Effector memory CD8-positive, alpha-beta T cell (primary cell): ENCODE measurements around the gene PPP2CA.

ENCODE experiments used
- ATAC-seq: fragments of 150-1000 bp; cut with Tn5 transposase; replicated peaks from 2 replicates; pipeline ENCODE4 v1.10.0; 2021; ENCODE audit warnings: mild to moderate bottlenecking, moderate library complexity
- DNase-seq, 3 experiments: peaks; one replicate each; pipeline ENCODE4 v3.0.0; 2021
- H3K27ac Mint-ChIP-seq, 2 donors: one replicate each; pipeline ENCODE4 v1.8.0; 2022; ENCODE audit warnings: mild to moderate bottlenecking in 2 of 2, mixed read lengths in 2 of 2, moderate library complexity in 2 of 2
- H3K27me3 Mint-ChIP-seq, 2 donors: one replicate each; pipeline ENCODE4 v1.8.0; 2022; ENCODE audit warnings: mixed read lengths in 2 of 2
- H3K36me3 Mint-ChIP-seq: one replicate; pipeline ENCODE4 v1.8.0; 2022; ENCODE audit warnings: mild to moderate bottlenecking, moderate library complexity, mixed read lengths; ENCODE audit not compliant: insufficient read depth
- H3K4me1 Mint-ChIP-seq, 2 donors: one replicate each; pipeline ENCODE4 v1.8.0; 2022; ENCODE audit warnings: low read depth in 2 of 2, mixed read lengths in 2 of 2
- H3K4me3 Mint-ChIP-seq, 2 donors: one replicate each; pipeline ENCODE4 v1.8.0; 2022; ENCODE audit warnings: mild to moderate bottlenecking in 2 of 2, mixed read lengths in 2 of 2, moderate library complexity in 2 of 2
- H3K9me3 Mint-ChIP-seq, 2 donors: one replicate each; pipeline ENCODE4 v1.8.0; 2022; ENCODE audit warnings: mixed read lengths in 2 of 2

Gene PPP2CA

DNA sequence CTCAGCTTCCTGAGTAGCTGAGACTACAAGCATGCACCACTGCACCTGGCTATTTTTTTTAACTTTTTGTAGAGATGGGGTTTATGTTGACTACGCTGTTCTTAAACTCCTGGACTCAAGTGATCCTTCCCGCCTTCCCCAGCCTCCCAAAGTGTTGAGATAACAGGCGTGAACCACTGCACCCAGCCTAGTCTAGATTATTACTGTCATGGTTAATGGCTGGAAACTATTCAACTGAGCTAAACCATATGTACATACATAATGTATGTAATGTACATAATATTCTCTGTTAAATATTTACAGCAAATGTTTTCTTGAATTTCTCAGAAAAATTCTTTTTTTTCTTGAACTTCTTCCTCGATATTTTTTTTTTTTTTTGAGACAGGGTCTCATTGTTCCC is 21.3 kb downstream of the PPP2CA start:
- ATAC-seq (no peak), DNase-seq (no peak)
- Mint-ChIP-seq H3K27me3 (no peaks in the 10 kb centered on the region), H3K4me1 (peaks cover 20 to 30% of the 10 kb centered on the region in 2 donors), H3K9me3 (no peaks in the 10 kb centered on the region), H3K27ac (peak overlapping the region in 1 of 2 donors; percentile 71), H3K4me3 (no peak overlapping the region), H3K36me3 (peaks cover 73% of the 10 kb centered on the region)

DNA sequence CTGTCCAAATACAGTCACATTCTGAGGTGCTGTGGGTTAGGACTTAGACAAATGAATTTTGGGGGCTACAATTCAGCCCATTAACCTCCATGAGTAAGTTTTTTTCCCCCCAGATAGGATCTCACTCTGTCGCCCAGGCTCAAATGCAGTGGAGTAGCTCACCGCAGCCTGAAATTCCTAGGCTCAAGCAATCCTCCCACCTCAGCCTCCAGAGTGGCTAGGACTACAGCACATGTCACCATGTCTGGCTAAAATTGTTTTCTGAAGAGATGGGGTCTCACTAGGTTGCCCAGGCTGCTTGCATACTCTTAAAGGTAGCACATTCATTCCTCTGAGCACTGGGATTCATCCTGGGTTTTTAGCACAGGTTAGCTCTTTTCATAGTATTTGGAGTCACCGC is 22.2 kb downstream of the PPP2CA start:
- H3K4me3 Mint-ChIP-seq = no peak overlapping the region
- DNase-seq (no peak), ATAC-seq (no peak)
- H3K36me3 Mint-ChIP-seq = peaks cover 79% of the 10 kb centered on the region
- no peaks in the 10 kb centered on the region for H3K9me3 Mint-ChIP-seq
- peaks cover 14 to 22% of the 10 kb centered on the region in 2 donors for H3K4me1 Mint-ChIP-seq
- no peaks in the 10 kb centered on the region for H3K27me3 Mint-ChIP-seq
- H3K27ac Mint-ChIP-seq = peak overlapping the region in 1 of 2 donors; percentile 71

DNA sequence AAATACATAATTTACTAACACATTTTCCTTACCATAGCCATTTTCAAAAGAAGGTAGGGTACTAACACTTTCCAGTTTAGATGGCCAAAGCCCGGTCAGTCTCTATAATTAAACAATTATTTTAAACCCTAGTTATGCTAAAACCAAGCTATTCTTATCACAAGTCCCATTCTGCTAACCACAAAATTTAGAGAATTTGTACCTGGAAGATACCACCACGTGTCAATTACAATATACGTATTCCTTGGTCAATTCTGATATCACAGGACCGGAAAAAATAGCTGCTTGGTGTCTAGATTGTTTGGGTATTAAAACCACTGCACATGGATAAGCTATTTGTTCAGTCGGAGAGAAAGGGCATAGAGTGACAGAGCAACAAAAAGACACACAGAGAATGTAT is 30.2 kb downstream of the PPP2CA start:
- no peak for ATAC-seq
- DNase-seq = no peak
- Mint-ChIP-seq H3K4me3 (no peak overlapping the region), H3K36me3 (peaks cover 86% of the 10 kb centered on the region), H3K27ac (peak overlapping the region; percentile 53 to 62), H3K9me3 (no peaks in the 10 kb centered on the region), H3K27me3 (no peaks in the 10 kb centered on the region), H3K4me1 (peaks cover 0 to 3% of the 10 kb centered on the region in 2 donors)

DNA sequence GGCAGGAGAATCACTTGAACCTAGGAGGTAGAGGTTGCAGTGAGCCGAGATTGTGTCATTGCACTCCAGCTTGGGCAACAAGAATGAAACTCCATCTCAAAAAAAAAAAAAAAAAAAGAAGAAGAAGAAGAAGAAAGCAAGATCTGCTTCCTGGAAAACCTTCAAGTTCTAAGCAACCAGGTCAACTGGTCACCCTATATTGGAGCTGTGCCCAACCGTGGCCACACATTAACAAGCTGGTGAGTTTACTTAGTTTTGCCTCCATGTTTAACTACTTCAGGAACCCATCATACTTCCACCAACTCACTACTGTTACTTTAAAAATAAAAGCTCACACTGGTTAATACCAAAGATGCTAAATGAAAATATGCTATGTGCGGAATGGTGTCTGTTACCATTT is 36.8 kb downstream of the PPP2CA start:
- Mint-ChIP-seq H3K9me3 (no peaks in the 10 kb centered on the region), H3K27ac (no peak overlapping the region)
- DNase-seq = no peak

DNA sequence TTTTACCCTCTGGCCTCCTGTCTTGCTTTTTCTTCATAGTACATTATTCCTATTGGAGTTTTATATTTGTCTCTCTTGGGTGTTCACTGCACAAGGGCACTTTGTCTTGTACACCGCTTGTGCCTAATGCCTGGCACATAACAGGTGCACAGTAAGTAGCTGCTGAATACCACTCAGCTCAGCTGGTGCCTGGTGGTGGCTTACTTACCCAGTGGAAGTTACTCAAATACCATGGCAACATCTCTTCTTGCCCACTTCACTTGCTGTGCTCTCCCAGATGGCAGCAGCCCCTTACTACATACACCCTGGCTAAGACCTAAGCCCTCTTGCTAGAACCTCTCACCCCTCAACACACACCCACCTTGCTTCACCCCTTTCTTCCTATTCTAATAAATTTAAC is 37.8 kb downstream of the PPP2CA start:
- DNase-seq (no peak), ATAC-seq (no peak)
- Mint-ChIP-seq H3K27ac (no peak overlapping the region), H3K9me3 (no peaks in the 10 kb centered on the region), H3K4me3 (no peak overlapping the region), H3K36me3 (peaks cover 22% of the 10 kb centered on the region), H3K4me1 (no peaks in the 10 kb centered on the region), H3K27me3 (no peaks in the 10 kb centered on the region)

More for the DNA sequence above, 36.8 kb downstream of the PPP2CA start:
- Mint-ChIP-seq H3K27me3 (no peaks in the 10 kb centered on the region), H3K4me3 (no peak overlapping the region), H3K36me3 (peaks cover 30% of the 10 kb centered on the region), H3K4me1 (no peaks in the 10 kb centered on the region)
- ATAC-seq = no peak

DNA sequence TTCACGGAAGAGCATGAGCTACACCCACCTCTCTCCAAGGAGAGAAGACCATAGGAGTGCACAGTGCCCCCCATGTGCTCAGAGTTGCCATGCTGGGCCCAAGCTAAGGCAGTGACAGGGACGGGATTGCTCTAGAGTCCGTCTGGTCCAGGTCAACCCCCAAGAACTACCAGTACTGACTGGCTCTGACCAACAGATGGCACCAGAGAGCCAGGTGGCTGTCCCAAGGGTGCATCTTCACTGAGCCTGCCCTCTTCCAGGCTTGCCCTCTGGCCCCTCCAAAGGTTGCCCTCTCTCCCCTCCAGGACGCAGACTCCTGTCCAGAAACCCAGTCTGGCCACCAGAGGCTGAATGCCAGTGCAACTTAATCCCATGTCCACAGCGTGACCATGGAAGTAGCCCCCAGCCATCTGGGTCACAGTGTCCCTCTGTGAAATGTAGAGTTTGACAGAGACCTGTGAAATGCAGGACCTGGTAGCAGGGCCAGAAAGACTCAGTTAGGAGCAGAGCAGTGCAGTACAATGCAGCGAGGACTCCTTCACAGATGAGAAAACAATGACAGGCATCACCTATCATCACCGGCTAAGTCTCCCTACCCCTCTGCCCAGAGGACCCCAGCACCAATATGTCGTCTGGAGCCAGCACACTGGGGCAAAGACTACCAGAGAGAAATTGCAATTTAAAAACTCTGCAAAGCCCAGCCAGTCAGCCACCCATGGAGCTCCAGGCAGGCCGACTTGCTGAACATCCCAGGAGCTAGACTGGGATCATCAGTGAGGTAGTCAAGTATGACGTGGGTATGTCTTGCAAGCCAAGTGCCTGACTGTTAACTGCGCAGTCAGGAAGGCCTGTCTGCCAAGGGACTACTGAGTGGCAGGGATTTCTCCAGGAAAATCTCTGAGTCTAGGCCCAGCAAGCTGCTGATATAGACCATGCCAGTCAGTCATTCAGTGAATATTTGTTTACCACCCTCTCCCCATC is 41.4 kb downstream of the PPP2CA start:
- Mint-ChIP-seq H3K27ac (peak overlapping the region in 1 of 2 donors; percentile 39), H3K36me3 (peaks cover 9% of the 10 kb centered on the region), H3K27me3 (no peaks in the 10 kb centered on the region), H3K4me3 (no peak overlapping the region), H3K9me3 (no peaks in the 10 kb centered on the region), H3K4me1 (no peaks in the 10 kb centered on the region)
- DNase-seq (peak; percentile 78 to 81 (median 79)), ATAC-seq (peak; percentile 98)

DNA sequence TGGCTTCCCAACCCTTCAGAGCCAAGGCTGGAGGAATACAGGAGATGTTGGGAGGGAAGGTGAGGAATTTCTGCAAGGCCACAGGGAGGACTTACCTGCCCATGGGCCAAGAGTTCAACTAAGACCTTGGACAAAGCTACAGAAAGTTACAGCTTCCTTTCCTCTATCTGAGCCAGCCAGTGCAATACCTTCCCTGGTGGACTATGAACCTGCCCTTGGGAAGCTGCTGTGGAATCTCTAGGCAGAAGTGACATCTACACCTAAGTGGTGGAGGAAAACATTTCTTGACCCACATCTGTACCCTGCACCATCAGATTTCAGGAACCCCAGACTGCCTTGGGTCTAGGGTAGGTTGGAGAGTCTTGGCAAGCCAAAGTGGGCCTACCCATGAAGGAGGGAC is 42.4 kb downstream of the PPP2CA start:
- no peak for ATAC-seq
- H3K4me1 Mint-ChIP-seq = no peaks in the 10 kb centered on the region
- H3K36me3 Mint-ChIP-seq = peaks cover 5% of the 10 kb centered on the region
- H3K27me3 Mint-ChIP-seq = no peaks in the 10 kb centered on the region
- no peak overlapping the region for H3K27ac Mint-ChIP-seq
- no peak for DNase-seq
- no peaks in the 10 kb centered on the region for H3K9me3 Mint-ChIP-seq
- H3K4me3 Mint-ChIP-seq = no peak overlapping the region

DNA sequence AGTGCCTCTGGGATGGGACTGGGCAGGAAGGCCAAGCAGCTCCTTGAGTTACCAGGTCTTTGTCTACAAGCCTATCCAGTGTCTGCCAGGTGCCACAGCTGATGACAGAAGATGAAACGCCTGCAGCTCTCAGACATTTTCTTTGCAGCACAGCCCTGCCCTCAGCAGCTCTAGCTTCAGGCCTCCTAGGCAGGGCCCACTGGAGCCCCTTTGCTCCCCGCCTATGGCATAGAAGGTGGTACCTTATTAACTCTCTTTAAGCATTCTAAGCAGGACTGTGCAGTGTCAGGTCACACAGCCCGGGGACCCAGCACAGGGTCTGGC is 47.8 kb downstream of the PPP2CA start:
- Mint-ChIP-seq H3K9me3 (no peaks in the 10 kb centered on the region), H3K36me3 (peaks cover 47% of the 10 kb centered on the region), H3K4me1 (peaks cover 10 to 27% of the 10 kb centered on the region in 2 donors), H3K27me3 (no peaks in the 10 kb centered on the region), H3K27ac (peak overlapping the region; percentile 97 to 99), H3K4me3 (peak overlapping the region; percentile 93 to 95)
- DNase-seq = no peak
- ATAC-seq = no peak

DNA sequence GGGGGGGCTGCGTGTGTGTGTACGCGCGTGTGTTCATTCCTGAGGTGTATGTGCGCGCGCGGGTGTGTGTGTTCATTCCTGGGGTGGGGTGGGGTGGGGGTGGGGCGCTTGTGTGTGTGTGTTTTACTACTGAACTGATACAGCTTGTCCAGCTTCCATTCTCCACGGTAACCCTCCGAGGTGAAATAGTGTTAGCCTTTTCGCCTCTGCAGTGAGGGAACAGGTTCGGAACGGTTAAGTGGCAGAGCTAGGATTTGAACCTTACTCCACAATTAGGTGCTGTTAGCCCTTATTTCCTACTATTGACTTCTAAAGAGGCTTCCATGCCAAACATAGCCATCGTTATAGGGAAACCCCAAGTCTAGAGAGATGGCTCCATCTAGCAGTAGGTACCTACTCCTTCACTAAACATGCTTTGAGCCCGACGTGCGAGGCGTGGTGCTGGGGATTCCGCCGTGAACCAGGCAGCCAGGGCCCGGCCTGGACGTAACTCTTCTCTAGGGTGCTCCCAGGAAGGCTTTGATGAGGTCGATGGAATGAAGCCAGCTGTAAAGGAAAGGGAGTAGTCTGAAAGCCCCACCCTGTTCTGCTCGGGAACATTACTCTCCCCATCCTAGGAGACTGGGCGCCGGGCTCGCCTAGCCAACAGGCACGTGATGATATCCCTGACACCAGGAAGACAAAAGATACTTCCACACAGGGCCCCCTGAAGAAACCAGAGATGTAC is 48.3 kb downstream of the PPP2CA start:
- DNase-seq = no peak
- peak overlapping the region; percentile 97 to 99 for H3K27ac Mint-ChIP-seq
- H3K9me3 Mint-ChIP-seq = no peaks in the 10 kb centered on the region
- H3K4me3 Mint-ChIP-seq = peak overlapping the region; percentile 93 to 95
- ATAC-seq = peak; percentile 26
- peaks cover 10 to 27% of the 10 kb centered on the region in 2 donors for H3K4me1 Mint-ChIP-seq
- peaks cover 52% of the 10 kb centered on the region for H3K36me3 Mint-ChIP-seq
- no peaks in the 10 kb centered on the region for H3K27me3 Mint-ChIP-seq

DNA sequence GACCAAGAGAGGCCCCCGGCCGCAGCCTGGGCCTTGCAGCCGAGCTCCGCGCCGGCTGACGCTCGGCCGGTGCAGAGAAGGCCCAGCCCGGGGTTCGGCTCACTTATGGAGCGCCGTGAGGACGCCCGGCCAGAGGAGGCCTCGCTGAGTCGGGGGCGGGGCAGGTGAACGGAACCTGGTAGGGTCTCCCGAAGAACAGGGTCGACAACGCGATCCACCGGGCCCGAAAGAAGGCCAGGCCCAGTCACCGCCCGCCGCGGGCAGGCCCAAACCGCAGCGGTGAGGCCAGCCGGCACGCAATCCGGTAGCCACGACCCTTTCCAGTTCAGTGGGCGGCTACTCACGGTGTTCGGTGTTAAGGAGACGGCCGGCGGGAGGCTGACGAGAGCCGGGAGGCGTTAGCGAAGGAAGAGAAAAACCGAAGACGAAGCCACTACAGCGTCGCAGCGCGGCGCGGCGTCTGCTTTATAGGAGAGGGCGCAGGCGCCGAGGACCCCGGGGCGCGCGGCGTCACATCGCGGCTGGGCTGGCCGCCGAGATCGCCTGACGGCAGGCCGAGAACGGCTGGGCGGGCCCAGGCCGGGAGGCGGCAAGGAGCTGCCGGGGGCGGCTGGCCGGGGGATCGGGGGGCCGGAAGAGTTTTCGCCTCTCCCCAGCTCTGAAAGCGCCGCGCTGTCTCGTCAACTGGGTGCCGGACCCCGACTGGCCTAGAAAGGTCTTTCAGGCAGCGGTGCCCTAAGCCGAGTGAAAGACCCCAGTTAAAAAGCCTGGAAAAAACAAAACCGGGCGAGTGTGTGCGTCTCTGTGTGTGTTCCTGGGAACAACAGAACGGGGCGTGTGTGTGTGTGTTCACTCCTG is 49.1 kb downstream of the PPP2CA start, which contains the start of gene SKP1:
SKP1 (minus strand) TSS at position 440 of the 858 bp plus-strand sequence. CDS start 2,928 bp downstream, outside the sequence.
- no peaks in the 10 kb centered on the region for H3K9me3 Mint-ChIP-seq
- peak; percentile 82 to 91 (median 88) for DNase-seq
- ATAC-seq = peak; percentile 83
- no peaks in the 10 kb centered on the region for H3K27me3 Mint-ChIP-seq
- H3K36me3 Mint-ChIP-seq = peaks cover 57% of the 10 kb centered on the region
- H3K4me1 Mint-ChIP-seq = peaks cover 14 to 33% of the 10 kb centered on the region in 2 donors
- peak within 1 kb of the TSS; percentile 97 to 99 for H3K27ac Mint-ChIP-seq
- H3K4me3 Mint-ChIP-seq = peak within 1 kb of the TSS; percentile 93 to 95

DNA sequence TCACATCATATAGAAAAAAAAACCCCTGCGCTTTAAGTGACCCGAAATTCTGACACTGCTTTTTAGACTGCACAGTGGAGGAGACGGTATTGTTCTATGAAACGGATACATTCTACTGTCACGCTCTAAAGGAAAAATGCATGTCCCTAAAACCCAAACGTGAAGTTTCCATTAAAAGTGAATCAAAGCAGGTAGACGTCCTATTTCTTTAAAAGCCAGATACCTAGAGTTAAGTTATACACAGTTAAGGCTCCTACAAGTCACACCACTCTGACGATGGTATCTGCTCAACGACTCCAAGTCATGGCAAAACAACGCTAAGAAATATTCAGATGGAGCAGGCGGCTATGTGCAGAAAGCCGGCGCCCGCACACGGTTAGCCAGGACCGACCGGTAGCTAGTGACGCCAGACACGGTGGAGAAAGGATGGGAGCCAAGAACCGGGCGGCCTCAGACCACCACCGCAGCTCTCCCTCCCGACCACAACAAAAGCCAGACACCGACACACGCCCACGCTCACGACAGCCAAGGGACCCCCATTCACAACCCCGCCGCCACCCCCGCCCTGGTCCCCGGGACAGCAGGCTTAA is 49.9 kb downstream of the PPP2CA start:
- Mint-ChIP-seq H3K27me3 (no peaks in the 10 kb centered on the region), H3K9me3 (no peaks in the 10 kb centered on the region), H3K4me1 (peaks cover 20 to 39% of the 10 kb centered on the region in 2 donors), H3K4me3 (peak overlapping the region; percentile 93 to 95), H3K36me3 (peaks cover 64% of the 10 kb centered on the region), H3K27ac (peak overlapping the region; percentile 97 to 99)
- peak; percentile 34 for ATAC-seq
- no peak for DNase-seq

DNA sequence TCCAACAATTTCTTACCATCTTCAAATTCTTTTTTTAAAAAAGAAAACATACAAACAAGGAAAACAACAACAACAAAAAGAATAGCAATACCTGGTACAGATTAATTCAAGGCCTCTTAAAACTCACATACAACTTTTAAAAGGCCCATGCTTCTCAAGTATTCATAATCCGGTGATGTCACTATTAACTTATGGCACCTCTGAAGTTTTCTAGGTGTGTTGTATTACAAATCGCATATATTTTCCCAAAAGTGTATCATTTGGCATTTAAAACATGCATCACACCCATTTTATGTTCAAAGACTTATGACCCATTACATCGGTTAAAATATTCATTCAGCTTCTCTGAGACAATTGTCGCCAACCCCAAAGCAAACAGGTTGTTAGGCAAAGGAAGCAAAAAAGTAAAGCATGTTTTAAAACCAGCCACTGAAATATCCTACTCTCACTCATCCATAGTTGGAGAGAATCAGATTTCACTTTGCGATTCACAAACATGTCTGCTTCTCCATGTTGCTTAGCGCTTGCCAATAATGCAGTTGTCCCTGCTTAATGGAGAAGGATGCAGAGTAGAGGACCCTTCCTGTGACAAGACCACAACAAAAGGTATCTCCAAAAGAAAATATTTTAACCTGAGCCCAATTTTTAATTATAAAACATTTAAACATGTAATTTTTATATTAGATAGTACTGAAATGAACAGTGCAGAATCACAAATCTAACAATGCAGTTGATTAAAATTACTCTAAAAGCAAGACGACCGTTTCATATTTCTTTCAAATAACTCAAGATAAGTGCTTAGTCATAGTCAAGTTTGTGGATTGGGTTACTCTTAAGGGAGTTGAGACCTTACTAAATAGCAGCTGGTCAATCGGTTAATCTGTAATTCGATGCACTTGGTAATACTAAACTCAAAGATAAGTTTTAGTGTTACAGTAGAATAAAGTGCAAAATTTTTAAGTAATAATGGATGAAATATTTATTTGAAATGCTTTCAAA is 50.7 kb downstream of the PPP2CA start:
- Mint-ChIP-seq H3K4me1 (peaks cover 20 to 43% of the 10 kb centered on the region in 2 donors), H3K27ac (peak overlapping the region; percentile 97 to 99), H3K4me3 (peak overlapping the region; percentile 93 to 95), H3K36me3 (peaks cover 73% of the 10 kb centered on the region), H3K27me3 (no peaks in the 10 kb centered on the region), H3K9me3 (no peaks in the 10 kb centered on the region)
- DNase-seq (no peak), ATAC-seq (no peak)
